Measurements from ENCODE around the gene NKAPL. TPM values are rescaled to one million over a fixed set of nuclear protein-coding genes. Genes with fewer than 3 reads are reported as not detected.

NKAPL gene
- total and polyA plus RNA-seq, 10 donors, result 0.64 to 3.1 (median 1.4) TPM

DNA sequence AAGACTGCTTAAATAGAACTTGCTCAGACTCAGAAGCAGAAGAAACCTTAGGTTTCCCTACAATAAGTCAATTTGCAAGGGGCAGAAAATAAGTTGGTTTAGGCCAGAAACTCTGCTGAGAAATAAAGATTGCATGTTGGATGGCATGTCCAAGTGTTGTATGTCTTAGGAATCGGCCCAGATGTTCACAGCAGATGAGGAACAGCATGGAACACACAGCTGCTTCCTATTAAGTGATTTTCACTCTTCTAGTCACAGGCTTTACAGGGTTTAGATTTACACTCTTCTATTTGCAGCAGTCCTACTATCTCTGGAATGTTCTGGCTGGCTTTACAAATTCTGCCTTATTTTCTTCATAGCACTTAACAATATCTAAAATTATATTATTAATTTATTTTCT, 10.2 kb upstream of the NKAPL start:
- Histone ChIP-seq H3K27ac (no peak overlapping the region), H3K4me3 (no peak overlapping the region), H3K4me1 (peaks cover 7 to 55% (median 31%) of the 10 kb centered on the region in 6 donors), H3K36me3 (peaks cover 3 to 59% (median 48%) of the 10 kb centered on the region in 6 donors), H3K27me3 (replicated peaks in 1 of 7) (no peaks in the 10 kb centered on the region), H3K9me3 (no peaks in the 10 kb centered on the region)
- WGBS, 5 donors, result 83 to 97% (median 91%) methylated on average over 1 of the region's 1 CpG
- TF ChIP-seq POLR2A (IDR thresholded peaks at IDR 0.05) (no peak), POLR2AphosphoS5 (IDR thresholded peaks at IDR 0.05) (no peak)
- intact Hi-C loops (cut with DNase I; ENCODE audit: low total_unique reads), result no loop called here
- no peak for DNase-seq

DNA sequence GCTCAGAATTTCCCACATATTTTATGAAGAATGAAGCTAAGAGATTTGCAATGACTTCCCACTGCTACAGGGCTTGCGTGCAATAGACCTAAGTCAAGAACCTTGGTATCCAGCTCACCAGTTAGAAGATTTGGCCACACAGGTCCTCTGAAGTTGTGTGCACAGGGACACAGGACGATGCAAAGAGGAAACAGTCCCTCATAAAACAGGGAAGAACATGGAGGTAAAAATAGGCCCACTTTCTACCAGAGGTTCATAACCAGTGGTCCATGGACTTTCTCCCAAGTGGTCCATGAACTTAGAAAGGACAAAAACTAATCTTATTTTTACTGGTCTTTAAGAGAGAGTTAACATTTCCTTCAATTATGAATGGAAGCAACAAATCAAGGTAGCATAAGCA, 8.3 kb upstream of the NKAPL start:
- H3K4me3 ChIP-seq, result peak overlapping the region in 6 of 8 donors; percentile 79 to 96 (median 88)
- intact Hi-C loops (cut with DNase I; ENCODE audit: low total_unique reads), result no loop called here
- WGBS, 5 donors, result 61 to 79% (median 72%) methylated on average over 2 of the region's 2 CpGs
- peaks cover 7 to 57% (median 31%) of the 10 kb centered on the region in 6 donors for H3K4me1 ChIP-seq
- TF ChIP-seq POLR2A (IDR thresholded peaks at IDR 0.05) (no peak), POLR2AphosphoS5 (IDR thresholded peaks at IDR 0.05) (no peak)
- TF ChIP-seq, protein P1, sequence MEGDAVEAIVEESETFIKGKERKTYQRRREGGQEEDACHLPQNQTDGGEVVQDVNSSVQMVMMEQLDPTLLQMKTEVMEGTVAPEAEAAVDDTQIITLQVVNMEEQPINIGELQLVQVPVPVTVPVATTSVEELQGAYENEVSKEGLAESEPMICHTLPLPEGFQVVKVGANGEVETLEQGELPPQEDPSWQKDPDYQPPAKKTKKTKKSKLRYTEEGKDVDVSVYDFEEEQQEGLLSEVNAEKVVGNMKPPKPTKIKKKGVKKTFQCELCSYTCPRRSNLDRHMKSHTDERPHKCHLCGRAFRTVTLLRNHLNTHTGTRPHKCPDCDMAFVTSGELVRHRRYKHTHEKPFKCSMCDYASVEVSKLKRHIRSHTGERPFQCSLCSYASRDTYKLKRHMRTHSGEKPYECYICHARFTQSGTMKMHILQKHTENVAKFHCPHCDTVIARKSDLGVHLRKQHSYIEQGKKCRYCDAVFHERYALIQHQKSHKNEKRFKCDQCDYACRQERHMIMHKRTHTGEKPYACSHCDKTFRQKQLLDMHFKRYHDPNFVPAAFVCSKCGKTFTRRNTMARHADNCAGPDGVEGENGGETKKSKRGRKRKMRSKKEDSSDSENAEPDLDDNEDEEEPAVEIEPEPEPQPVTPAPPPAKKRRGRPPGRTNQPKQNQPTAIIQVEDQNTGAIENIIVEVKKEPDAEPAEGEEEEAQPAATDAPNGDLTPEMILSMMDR (IDR thresholded peaks at IDR 0.05 in 8 of 11, conservative IDR thresholded peaks at IDR 0.05 in 3 of 11), result no peak
- peaks cover 3 to 40% (median 30%) of the 10 kb centered on the region in 6 donors for H3K36me3 ChIP-seq
- DNase-seq, result no peak
- no peaks in the 10 kb centered on the region for H3K9me3 ChIP-seq
- no peak overlapping the region for H3K27ac ChIP-seq
- peaks cover 0 to under 1% (median 0%) of the 10 kb centered on the region in 7 donors for H3K27me3 ChIP-seq (replicated peaks in 1 of 7)

DNA sequence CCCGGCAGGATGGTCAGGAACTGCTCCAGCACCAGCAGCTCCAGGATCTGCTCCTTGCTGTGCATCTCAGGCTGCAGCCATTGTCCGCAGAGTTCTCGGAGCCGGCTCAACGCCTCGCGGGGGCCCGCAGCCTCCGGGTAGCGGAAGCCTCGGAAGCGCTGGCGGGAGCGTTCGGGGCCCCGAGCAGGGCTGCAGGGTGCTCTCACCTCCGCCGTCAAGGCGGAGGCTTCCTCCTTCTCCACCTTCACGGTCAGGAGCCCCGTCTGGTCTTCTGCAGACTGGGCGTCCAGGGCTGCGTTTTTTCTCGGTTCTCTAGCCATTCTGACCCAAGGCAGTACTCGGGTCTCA, 7.5 kb upstream of the NKAPL start:
- Histone ChIP-seq H3K36me3 (peaks cover 3 to 31% (median 21%) of the 10 kb centered on the region in 6 donors), H3K9me3 (no peaks in the 10 kb centered on the region), H3K4me3 (peak overlapping the region; percentile 70 to 96 (median 88)), H3K4me1 (peaks cover 7 to 57% (median 31%) of the 10 kb centered on the region in 6 donors), H3K27ac (peak overlapping the region in 7 of 8 donors; percentile 61 to 82 (median 77)), H3K27me3 (replicated peaks in 1 of 7) (peaks cover 0 to 6% (median 0%) of the 10 kb centered on the region in 7 donors)
- 0 to 1% (median 0%) methylated on average over 6 to 25 of the region's 25 CpGs for WGBS, 5 donors
- TF ChIP-seq POLR2AphosphoS5 (IDR thresholded peaks at IDR 0.05) (peak in 1 of 3 donors; percentile 46), POLR2A (IDR thresholded peaks at IDR 0.05) (no peak)
- TF ChIP-seq, protein P1 (IDR thresholded peaks at IDR 0.05 in 8 of 11, conservative IDR thresholded peaks at IDR 0.05 in 3 of 11), result no peak
- intact Hi-C loops (cut with DNase I; ENCODE audit: low total_unique reads), result no loop called here
- DNase-seq, result peak; percentile 89

DNA sequence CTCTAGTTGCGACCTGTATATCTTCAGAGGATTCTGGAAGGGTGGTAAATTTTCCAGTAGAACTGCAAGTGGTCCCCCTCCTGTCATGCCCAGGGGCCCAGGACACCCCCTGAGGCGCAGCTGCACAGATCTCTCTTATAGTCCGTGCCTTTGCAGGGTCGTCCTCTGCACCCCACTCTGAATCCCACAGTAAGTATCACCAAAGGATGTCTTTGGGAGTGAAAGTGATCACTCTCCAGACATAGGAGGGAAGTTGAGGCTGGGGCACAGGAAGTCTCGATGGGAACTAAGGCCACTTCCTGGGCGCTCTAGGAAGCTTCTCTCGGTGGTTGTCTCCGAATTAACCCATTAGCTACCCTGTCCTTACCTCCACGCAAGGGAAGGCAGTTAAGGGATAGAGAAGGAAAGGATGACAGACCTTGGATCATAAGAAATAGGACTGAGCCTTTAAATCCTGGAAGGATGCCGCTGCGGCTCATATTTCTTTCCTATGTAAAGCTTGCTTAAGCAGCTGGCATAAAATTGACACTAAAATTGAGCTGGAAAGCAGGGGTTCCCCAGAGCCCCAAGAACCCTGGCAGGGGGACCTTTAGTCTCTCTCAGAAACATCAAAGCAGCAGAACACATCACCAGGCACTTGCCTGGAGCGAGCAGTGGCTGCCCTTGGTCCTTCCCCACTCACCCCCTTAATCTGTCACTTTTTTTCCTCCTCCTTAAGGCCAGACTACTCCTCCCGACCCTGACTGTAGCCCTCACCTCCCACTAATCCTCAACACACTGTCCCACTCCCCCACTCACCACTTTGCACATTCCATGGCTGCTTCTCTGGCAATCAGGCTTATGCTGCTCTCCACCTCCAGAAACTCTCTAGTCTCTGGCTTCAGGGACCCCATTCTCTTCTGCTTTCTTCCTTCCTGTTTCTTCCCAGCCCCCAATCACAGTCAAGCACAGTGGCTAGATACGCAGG, 6.8 kb upstream of the NKAPL start, which contains the start of gene ZKSCAN4:
TSS of gene ZKSCAN4 (minus strand) at position 261 of the 967 bp plus-strand sequence. CDS start 289 bp downstream, outside the sequence.
- 3 to 4% (median 4%) methylated on average over 13 to 14 of the region's 14 CpGs for WGBS, 5 donors
- H3K27ac ChIP-seq, result peak within 1 kb of the TSS in 7 of 8 donors; percentile 61 to 82 (median 77)
- H3K9me3 ChIP-seq, result no peaks in the 10 kb centered on the region
- DNase-seq, result peak; percentile 83
- peak within 1 kb of the TSS; percentile 70 to 96 (median 88) for H3K4me3 ChIP-seq
- H3K27me3 ChIP-seq (replicated peaks in 1 of 7), result peaks cover 0 to 6% (median 0%) of the 10 kb centered on the region in 7 donors
- intact Hi-C loops (cut with DNase I; ENCODE audit: low total_unique reads), result no loop called here
- TF ChIP-seq, protein P1 (IDR thresholded peaks at IDR 0.05 in 8 of 11, conservative IDR thresholded peaks at IDR 0.05 in 3 of 11), result no peak
- TF ChIP-seq POLR2AphosphoS5 (IDR thresholded peaks at IDR 0.05), result peak in 2 of 3 donors; percentile 53 to 82
- H3K36me3 ChIP-seq, result peaks cover 0 to 25% (median 14%) of the 10 kb centered on the region in 6 donors
- H3K4me1 ChIP-seq, result peaks cover 7 to 57% (median 31%) of the 10 kb centered on the region in 6 donors

All from spleen (tissue), 11 donors.